ENCODE data around the gene TMEM121B.
"Not testable (repeated sequence)": the region's sequence is repeated elsewhere in the genome, so short reads cannot be mapped to it uniquely, and the experiment has no call there.

TMEM121B gene

DNA sequence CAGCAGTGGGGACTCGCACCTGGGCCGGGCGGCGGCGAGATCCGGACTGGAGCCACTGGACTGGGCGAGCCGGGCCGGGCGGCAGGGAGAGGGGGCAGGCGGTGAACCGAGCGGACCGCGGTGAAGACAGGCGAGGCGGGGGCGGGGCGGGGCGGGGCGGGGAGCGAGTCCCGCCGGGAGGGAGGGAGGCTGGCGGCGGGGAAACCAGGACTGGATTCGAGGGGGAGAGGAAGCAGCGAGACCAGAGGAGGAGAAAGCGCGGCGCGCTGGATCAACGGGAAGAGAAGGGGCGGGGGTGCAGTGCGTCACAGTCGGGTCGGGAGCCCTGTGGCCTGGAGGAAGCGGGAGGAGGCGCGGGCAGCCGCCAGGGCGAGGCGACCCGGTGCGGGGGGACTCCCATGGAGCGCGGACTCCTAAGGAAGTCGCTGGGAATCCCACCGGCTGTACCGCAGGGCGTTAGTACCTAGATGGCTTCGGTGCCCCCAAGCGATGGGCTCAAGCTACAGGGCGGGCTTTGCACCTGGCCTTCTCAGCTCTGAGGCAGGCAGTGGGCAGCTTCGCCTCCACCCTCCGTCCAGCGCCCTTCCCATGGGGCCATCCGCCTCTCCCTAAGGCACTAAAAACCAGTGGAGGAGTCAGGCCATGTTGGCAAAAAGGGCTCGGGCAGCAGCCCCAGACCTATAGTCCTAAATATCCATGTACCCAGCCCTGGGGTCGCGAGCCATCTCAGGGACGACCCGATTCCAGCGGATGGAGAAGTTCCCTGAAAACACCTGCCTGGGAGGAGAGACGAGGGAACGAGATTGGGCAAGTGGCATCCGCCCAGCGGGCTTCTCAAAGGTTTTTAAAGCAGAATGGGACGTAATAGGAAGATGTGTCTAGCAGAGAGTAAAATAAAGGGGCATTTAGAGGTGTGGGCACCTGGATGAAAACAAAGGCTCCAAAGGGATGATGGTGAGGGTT is at the start of gene TMEM121B:
TMEM121B (minus strand) TSS at position 128 of the 963 bp plus-strand sequence. CDS start 233 bp downstream, outside the sequence.
- DNase-seq: peak; percentile 94

- no peak for DNase-seq
Observed at GRCh38 chr22:17167486-17167885, 46.3 kb upstream of the TMEM121B start.

DNA sequence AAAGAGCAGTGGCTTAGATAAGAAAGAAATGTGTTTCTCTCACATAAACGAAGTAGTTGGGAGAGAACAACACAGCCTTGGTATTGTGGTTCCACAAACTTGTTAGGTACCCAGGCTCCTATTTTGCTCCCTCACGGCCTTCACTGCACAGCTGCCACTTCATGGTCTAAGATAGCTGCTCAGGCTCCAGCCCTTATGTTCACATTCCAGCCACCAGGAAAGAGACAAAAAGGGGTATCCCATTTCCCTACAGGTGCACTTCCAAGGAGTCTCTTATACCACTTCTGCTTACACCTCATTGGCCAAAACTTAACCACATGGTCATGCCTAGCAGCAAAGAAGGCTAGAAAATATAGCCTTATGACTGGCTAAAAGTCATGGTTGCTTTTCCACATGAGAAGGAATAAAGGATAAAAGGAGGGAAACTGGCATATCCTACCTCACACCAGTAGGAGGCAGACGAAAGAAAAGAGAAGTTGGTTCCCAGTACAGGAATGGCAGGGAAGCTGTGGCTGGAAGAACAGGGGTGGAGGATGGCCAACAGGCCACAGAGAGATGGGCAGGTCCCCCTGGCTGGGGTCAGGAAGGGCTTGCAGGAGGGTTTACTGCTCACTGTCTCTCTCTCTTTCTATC is 43.3 kb upstream of the TMEM121B start:
- peak; percentile 31 for DNase-seq

GRCh38 chr22:17162731-17163130 is 41.6 kb upstream of the TMEM121B start:
- no peak for DNase-seq

GRCh38 chr22:17161991-17162390 is 40.8 kb upstream of the TMEM121B start:
- no peak for DNase-seq

GRCh38 chr22:17159504-17159951 is 38.4 kb upstream of the TMEM121B start:
- DNase-seq: peak; percentile 93

DNA sequence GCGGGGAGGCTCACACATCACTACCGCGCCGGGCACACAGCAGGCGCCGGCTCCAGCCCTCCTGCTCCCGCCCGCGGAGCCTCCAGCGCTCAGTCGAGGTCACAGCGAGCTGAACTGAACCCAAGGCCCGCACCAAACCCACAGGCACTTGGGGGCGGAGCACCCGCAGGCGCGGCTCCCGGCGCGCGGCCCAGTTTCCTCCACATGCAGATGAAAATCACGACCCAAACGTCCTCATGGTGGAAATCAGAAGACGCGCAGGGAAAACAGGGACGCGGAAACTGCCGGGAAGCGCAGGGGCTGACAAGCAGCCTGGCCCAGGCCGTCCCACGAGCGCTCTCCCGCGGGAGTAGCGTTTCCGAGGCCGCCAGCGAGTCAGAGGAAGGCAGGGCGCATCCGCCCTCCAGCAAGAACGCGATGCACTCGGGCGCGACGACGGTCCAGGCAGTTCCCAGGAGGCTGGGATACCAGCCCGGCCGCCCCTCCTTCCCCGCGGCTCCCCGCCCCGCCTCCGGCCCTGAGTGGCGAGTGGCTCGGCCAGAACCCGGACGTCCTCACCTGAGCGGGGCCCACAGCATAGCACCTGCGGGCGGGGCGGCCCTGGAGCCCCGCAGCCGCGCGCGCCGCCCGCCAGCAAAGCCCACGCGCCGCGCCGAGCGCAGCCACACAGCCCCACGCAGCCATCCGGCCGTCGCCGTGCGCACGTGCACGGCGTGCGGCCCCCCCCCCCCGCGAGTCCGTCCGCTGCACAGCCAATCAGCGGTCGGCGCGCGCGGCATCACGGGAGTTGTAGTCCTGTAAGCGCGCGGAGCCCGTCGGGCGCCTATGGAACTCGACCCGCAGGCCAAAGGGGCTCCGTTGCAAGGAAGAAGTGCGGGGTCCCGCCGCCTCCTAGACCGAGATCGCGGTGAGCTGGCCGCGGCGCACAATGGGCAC is 37.7 kb upstream of the TMEM121B start, which contains the start of gene HDHD5:
HDHD5 (minus strand) TSS at position 710 of the 936 bp plus-strand sequence; CDS start at position 684, 26 bp downstream.
- DNase-seq: peak; percentile 95

DNA sequence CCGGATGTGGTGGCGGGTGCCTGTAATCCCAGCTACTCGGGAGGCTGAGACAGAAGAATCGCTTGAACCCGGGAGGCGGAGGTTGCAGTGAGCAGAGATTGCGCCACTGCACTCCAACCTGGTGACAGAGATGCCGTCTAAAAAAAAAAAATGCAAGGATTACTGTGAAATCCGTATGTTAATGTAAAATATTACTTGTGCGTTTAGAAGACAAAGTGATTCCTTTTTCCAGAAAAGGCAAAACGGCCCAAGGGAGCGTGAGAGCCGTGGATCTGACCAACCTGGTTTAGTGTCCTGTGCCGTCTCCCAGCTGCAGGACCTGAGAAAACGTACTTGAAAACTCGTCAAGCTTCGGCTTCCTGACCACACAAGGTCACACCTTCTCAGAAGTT is 37.0 kb upstream of the TMEM121B start:
- no peak for DNase-seq

GRCh38 chr22:17157714-17158113 is 36.6 kb upstream of the TMEM121B start:
- no peak for DNase-seq

GRCh38 chr22:17155941-17156340 is 34.8 kb upstream of the TMEM121B start:
- no peak for DNase-seq

DNA sequence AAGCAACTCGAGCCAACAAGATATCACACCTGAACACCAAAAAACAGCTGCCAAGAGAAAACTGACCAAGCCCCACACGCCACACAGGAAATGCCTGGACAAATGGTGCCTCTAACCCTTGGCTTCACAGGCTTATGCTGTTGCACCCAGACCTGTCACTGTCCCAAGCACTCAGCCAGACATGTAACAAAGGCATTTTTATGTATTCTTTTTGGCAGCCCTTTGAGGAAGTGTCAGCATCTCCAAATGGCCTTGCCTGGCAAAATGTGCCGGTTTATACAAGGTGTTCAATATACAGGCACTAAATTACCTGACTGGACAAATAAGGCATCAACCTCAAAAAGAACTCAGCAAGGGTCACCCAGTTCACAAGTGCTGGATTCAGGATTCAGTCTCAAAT is 31.8 kb upstream of the TMEM121B start:
- DNase-seq: no peak

GRCh38 chr22:17152340-17152739 is 31.2 kb upstream of the TMEM121B start:
- DNase-seq: no peak

- no peak for DNase-seq
Observed at GRCh38 chr22:17149076-17149815, 28.1 kb upstream of the TMEM121B start.

DNA sequence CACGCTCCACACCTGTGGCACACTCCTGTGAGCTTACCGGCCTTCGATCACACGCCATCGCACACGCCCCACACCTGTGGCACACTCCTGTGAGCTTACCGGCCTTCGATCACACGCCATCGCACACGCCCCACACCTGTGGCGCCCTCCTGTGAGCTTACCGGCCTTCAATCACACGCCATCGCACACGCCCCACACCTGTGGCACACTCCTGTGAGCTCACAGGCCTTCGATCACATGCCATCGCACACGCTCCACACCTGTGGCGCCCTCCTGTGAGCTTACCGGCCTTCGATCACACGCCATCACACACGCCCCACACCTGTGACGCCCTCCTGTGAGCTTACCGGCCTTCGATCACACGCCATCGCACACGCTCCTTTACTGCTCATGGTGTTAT is 26.3 kb upstream of the TMEM121B start:
- DNase-seq: not testable (repeated sequence)

- no peak for DNase-seq
Observed at GRCh38 chr22:17145021-17145680, 24.0 kb upstream of the TMEM121B start.

GRCh38 chr22:17143826-17144225 is 22.7 kb upstream of the TMEM121B start:
- no peak for DNase-seq

- DNase-seq: no peak
Observed at GRCh38 chr22:17143101-17143500, 21.9 kb upstream of the TMEM121B start.

DNA sequence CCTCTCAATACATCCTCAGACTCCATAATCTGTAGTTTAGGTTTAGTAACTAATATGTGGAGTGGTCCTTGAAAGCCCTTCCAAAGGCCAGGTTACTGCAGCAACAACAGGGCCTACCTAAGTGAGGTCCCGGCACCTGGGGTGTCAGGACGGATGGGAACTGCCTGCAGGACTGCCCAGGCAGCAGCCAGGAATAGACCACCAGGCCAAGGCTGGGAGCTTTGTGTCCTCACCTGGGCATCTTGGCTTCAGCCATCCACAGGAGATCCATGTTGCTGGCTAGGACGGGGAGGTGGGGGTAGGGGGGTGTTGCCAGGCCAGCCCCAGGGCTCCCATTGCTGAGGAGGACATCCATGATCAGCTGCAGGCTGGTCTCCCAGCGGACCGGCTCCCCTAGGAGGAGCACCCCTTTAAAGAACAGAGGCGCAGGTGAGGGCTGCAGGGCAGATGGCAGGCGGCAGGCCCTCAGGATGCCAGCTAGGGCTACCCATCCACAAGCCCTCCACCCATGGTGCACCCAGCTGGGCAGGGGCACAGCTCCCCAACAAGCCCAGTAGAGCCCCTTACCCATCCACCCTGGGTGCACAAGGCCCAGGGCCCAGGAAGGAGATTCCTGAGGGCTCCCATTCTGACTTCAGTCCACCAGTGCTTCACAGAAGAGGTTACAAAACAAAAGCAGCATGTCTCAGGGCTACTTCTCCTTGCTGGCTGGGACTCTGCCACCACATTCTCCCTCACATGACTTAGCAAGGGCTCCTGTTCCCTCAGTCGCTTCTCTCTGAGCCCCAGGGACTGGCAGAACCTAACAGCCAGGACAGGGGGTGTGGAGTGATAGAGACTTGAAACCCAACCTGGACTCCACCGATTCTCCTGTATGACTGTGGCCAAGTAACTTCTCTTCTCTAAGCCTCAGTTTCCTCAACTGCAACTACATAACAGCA is 19.9 kb upstream of the TMEM121B start:
- DNase-seq: no peak

GRCh38 chr22:17140022-17140421 is 18.9 kb upstream of the TMEM121B start:
- DNase-seq: no peak

GRCh38 chr22:17138513-17138912 is 17.4 kb upstream of the TMEM121B start:
- no peak for DNase-seq
